GM18526 (cell line): ENCODE results near the gene MANBA.

ENCODE experiments used
- POLR2A ChIP-seq: IDR thresholded peaks from 3 replicates; pipeline ENCODE4 v1.6.1; 2011; ENCODE audit not compliant: insufficient read length; ENCODE audit errors: extremely low read depth

MANBA gene

DNA sequence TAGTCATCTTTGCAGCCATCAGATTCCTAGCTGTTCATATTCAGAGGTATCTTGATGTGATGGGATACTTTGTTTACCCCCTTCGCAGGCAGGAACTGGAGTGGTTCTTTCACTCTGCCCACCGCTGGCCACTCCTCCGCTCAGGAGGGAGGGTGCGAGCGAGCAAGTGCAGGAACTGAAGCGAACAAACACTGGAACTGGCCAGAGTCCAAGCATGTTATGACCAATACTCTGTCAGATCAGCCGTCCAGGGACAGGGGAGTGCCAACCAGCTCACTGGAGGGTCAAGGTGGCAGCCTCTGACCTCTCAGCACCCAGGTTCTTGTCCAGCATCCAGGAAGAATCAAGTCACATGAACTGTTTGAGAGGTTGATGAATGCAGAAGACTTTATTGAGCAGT is 18.0 kb upstream of the MANBA start:
- no peak for TF ChIP-seq POLR2A

DNA sequence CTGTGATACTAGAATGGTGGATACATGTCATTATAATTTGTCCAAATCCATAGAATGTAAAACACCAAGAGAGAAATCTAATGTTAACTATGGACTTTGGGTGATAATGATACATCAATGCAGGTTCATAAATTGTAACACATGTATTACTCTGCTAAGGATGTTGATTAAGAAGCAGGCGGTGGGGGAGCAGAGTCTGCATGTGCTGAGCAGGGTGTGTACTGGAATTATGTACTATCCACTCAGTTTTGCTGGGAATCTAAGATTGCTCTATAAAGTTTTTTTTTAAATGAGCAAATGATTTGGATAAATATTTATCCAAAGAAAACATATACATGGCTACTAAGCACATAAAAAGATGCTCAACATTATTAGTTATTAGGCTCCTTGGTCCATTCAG is 15.0 kb upstream of the MANBA start:
- TF ChIP-seq POLR2A: no peak

DNA sequence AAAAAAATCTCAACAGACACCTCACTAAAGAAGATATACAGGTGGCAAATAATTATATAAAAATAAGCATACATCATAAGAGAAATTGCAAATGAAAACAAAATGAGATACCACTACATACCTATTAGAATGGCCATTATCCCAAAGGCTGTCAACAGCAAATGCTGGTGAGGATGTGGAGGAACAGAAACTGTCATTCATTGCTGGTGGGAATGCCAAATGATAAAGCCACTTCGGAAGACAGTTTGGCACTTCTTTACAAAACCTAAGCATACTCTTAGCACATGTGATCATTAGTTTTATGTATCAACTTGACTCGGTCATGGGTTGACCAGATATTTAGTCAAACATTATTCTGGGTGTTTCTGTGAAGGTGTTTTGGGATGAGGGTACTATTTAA is 13.5 kb upstream of the MANBA start:
- no peak for TF ChIP-seq POLR2A

DNA sequence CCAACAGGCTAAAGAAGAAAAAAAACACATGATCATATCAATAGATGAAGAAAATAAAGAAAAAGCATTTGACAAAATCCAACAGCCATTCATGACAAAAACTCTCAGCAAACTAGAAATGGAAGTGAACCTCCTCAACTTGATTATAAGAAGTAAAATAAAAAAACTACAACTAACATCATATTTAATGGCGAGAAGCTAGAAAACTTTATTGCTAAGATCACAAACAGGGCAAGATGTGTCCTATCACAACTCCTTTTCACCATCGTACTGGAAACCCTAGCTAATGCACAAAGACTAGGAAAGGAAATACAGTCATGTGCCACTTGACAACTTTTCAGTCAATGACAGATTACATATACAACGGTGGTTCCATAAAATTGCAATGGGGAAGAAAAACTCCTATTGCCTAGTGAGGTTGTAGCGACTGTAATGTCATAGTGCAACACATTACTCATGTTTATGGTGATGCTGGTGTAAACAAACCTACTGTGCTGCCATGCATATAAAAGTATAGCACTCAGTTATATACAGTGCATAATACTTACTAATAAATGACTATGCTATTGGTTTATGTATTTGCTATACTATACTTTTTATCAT is 12.1 kb upstream of the MANBA start:
- no peak for TF ChIP-seq POLR2A

DNA sequence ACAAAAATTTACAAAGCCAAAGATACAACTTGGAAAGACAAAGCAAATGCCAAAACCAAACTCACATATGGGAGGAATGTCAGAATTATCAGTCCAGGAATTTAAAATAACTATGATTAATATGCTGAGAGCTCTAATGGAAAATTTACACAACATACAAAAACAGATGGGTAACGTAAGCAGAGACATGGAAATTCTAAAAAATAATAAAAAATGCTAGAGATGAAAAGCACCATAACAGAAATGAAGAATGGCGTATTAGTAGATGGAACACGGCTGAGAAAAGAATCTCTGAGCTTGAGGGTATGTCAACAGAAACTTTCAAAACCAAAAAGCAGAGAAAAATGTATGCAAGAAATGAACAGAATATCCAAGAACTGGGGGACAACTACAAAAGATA is 4.1 kb upstream of the MANBA start:
- TF ChIP-seq POLR2A: no peak

DNA sequence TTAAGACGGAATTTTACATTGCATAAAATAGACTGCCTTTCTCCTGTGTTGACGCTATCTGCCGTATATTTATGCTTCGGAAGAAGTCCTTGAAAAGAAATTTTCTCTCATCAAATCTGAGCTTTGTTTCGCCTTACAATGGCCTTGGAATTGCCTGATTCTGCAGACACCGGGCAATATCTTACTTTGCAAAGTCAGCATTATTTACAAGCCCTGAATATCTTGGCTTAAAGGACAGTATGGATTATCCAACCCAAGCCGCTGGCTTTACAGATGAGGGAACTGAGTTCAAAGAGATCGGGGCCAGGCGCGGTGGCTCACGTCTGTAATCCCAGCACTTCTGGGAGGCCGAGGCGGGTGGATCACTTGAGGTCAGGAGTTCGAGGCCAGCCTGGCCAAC is 1.1 kb upstream of the MANBA start:
- TF ChIP-seq POLR2A: no peak

DNA sequence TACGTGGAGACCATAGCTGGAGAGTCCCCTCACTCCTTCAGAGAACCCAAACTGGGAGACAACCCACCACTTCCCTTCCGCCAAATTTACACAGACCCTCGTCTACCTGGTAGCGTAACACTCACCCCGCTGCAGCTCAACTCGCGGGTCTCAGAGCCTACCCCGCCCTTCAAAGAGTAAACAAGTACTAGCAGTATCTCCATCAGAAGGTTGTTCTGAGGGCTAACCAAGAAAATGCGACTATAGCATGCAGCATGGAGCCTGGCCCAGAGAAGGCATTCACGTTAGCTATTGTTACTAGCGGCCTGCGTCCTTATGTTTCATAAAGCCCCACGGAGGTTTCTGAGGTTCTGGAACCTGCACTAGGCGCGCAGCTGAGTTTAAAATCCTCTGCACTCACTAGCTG is 531 bp upstream of the MANBA start:
- TF ChIP-seq POLR2A: no peak

DNA sequence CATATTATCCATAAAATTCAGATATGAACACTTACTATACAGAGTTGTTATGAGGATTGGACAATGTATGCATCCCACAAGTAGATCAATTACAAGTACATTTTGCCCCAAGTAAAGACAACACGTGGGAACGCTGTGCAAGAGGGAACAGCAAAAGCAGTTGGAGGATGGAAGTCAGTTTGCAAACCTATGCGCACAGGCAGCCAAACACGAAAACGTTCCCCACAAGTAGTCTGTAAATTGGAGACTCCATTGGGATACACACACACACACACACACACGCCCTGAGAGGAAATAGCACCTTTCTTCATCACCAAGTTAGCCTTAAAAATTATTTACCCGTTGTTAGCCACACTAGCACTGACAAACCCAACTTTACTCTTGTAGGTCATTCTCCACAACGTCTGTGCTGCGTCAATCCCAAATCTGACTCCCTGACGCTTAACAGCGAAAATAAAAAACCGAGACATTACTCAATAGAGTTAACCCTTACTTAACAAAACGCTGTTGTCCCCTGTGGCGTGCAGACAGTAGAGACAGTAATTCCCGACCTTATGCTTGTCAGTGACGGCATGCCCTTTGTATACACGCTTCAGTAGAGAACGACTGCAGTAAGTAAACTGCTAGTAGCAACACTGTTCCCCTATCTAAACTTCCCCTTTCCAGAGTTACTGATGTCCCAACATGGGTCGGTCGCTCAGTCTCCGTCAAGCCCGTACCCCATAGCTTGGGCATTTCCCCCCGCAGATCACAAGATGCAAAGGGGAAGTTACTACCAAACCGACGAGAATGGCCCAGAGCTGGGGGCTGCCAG is 730 bp downstream of the MANBA start:
- no peak for TF ChIP-seq POLR2A

DNA sequence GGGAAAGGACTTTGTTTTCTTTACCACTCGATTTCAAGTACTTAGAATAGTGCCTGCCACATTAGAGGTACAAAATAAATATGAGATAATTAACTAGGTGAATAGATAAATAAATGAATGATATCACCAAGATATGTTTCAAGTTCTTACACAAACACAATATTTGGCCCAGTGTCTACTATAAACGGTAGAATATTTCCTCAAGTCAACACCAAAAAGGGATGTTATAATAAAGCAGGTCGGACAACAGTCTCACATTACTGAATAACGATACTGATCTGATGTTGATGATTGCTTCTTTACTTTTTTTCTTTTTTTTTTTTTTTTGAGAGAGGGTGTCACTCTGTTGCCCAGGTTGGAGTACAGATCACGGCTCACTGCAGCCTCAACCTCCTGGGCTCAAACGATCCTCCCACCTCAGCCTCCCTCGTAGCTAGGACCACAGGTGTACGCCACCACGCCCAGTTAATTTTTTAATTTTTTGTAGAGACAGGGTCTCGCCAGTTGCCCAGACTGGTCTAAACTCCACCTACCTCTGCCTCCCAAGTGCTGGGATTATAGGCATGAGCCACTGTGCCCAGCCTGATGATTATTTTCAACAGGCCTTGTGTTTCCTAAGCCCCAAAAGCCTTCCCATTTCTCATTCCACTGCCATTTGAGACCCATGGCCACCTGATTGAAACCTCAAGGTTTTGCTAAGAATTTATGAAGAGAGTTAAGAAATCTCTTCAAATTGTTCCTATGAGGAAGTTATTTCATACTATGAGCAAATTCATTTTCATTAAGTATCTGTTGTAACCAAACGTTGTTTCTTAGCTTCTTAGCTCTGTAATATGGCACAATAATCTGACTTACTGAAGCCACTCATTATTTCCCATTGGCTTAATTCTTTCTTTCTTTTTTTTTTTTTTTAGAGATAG is 2.3 kb downstream of the MANBA start:
- no peak for TF ChIP-seq POLR2A

DNA sequence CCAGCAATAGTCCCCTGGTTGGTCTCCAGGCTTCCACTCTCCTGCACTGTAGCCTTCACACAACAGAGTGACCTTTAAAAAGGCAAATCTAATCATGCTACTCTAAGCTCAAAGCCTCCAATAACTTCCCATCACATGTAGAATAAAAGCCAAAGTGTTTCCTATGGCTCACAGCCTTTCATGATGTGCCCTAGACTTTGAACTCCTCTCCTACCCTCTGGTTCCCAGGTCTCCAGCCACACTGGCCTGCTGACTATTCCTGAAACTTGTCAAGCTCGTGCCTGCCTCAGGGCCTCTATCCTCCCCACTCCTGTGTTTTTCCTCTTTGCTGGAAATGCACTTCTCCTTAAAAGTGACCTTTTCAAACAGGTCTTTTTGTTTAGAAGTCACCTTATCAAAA is 3.1 kb downstream of the MANBA start:
- no peak for TF ChIP-seq POLR2A

DNA sequence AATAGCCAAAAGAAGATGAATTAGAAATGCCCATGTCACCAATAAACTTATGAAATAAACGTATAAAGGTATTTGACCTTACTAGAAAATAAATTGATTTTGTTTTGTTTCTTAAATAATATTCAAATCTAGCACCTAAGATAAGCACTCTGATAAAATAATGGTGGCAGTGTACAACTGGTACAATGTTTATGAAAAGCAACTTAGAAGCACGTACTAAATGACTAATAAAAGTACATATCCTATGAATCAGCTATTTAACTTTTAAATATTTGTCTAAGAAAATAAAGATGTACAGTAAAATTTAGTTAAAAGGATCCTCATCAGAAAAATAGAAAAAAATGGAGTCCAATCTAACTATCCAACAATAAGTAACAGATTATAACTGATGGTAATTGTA is 6.7 kb downstream of the MANBA start:
- no peak for TF ChIP-seq POLR2A

DNA sequence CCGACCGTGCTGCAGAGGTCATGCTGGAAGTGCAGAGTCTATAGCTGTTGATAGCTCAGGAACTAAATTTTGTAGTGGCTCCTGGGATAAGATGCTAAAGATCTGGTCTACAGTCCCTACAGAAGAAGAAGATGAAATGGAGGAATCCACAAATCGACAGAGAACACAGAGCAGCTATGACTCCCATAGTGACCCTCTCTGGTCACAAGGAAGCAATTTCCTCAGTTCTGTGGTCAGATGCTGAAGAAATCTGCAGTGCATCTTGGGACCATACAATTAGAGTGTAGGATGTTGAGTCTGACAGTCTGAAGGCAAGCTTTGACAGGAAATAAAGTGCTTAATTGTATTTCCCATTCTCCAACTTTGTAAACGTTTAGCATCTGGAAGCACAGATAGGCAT is 8.8 kb downstream of the MANBA start:
- no peak for TF ChIP-seq POLR2A

DNA sequence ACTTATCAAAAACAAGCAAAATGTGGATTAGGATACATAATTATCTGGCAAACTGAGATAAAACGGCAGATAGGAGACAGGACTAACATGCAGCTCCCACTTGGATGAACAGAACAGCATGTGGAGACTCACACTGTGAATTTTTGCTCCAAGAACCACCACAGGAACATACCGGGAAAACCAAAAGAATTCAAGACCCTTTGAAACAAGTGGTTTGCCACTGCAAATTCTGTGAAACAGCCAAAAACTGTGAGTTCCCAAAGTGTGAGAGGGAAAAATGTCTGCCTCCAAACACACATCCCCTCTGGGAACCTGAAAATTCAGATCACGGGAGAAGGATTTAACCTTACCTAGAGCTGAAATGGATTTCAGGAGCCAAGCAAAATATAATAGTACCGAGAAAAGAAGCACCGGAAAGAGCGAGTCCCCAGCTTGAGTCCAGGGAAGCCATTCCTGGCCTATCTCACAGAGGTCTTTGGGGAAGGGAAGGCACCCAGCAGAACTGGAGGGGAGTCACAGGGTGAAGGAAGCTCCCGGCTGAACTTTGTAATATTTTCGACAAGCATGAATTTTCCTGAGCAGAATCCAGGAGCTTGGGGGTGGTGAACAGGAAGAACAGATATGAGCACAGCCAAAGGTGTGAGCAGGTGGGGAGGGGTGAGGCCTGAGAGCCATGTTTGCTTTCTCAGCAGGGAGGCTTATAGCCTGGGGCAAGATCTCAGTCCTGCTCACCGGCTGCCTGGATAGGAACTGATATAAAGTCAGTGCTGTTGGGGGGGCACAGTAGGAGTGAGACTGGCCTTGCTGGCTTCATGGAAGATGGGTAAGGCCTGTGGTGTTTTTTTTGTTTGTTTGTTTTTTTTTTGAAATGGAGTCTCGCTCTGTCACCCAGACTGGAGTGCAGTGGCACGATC is 23.9 kb downstream of the MANBA start:
- TF ChIP-seq POLR2A: no peak

DNA sequence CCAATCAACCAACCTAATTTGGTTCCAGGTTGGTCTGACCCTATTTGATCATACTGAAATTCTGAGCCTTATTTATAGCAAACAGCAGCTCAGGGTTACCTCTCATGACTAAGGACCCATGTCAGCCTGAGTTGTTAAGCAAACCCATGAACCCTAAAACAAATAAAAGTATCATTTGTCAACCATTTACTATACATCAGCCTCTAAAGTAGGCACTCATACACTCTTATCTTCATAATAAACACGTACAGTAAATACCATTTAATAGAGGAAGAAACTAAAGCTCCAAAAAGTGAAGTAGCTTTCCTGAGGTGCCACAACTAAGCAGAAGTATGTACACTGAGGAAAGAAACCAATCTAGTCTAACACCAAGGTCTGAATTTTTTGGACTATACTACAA is 25.2 kb downstream of the MANBA start:
- TF ChIP-seq POLR2A: no peak
